Measurements from ENCODE around the gene SNX27.

DNA sequence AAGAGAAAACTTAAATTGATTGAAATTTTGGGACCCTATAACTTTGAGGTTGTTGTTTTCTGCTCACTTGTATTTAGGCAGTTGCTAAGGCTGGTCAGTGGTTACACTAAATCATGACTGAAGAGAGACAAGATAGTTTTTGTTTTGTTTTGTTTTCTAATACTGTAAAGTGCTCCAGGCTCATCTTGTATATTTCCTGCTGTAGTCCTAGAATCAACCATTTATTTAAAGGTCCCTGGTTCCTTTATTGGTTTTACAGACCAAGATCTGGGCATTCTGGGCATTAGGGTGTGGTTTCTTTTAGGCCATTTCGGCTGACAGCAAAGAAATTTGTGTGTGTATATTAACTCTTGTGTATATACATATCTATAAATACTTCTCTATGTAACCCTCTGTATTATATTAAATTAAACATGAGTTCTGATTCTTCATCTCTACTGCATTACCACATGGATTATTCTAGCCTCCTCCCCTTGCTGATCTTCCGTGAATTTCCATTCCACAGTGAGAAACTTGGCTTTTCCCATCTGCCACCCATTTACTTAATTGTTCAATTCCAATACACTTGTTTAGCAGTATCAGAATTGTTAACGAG lies 15.0 kb downstream of the SNX27 start:
- TF ChIP-seq, protein P1, sequence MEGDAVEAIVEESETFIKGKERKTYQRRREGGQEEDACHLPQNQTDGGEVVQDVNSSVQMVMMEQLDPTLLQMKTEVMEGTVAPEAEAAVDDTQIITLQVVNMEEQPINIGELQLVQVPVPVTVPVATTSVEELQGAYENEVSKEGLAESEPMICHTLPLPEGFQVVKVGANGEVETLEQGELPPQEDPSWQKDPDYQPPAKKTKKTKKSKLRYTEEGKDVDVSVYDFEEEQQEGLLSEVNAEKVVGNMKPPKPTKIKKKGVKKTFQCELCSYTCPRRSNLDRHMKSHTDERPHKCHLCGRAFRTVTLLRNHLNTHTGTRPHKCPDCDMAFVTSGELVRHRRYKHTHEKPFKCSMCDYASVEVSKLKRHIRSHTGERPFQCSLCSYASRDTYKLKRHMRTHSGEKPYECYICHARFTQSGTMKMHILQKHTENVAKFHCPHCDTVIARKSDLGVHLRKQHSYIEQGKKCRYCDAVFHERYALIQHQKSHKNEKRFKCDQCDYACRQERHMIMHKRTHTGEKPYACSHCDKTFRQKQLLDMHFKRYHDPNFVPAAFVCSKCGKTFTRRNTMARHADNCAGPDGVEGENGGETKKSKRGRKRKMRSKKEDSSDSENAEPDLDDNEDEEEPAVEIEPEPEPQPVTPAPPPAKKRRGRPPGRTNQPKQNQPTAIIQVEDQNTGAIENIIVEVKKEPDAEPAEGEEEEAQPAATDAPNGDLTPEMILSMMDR (IDR thresholded peaks at IDR 0.05; ENCODE audit: low read depth, low read length, missing input control): no peak
- no peak for TF ChIP-seq GABPA (IDR thresholded peaks at IDR 0.05 in 1 of 2, conservative IDR thresholded peaks at IDR 0.05 in 1 of 2)
- TF ChIP-seq RXRA (IDR thresholded peaks at IDR 0.05): no peak
- TF ChIP-seq, protein P2, sequence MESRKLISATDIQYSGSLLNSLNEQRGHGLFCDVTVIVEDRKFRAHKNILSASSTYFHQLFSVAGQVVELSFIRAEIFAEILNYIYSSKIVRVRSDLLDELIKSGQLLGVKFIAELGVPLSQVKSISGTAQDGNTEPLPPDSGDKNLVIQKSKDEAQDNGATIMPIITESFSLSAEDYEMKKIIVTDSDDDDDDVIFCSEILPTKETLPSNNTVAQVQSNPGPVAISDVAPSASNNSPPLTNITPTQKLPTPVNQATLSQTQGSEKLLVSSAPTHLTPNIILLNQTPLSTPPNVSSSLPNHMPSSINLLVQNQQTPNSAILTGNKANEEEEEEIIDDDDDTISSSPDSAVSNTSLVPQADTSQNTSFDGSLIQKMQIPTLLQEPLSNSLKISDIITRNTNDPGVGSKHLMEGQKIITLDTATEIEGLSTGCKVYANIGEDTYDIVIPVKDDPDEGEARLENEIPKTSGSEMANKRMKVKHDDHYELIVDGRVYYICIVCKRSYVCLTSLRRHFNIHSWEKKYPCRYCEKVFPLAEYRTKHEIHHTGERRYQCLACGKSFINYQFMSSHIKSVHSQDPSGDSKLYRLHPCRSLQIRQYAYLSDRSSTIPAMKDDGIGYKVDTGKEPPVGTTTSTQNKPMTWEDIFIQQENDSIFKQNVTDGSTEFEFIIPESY (IDR thresholded peaks at IDR 0.05): no peak
- no peak for TF ChIP-seq SP1 (IDR thresholded peaks at IDR 0.05)
- TF ChIP-seq RAD21 (IDR thresholded peaks at IDR 0.05): no peak
- no peak for TF ChIP-seq MAX (IDR thresholded peaks at IDR 0.05)
- TF ChIP-seq, protein P3, sequence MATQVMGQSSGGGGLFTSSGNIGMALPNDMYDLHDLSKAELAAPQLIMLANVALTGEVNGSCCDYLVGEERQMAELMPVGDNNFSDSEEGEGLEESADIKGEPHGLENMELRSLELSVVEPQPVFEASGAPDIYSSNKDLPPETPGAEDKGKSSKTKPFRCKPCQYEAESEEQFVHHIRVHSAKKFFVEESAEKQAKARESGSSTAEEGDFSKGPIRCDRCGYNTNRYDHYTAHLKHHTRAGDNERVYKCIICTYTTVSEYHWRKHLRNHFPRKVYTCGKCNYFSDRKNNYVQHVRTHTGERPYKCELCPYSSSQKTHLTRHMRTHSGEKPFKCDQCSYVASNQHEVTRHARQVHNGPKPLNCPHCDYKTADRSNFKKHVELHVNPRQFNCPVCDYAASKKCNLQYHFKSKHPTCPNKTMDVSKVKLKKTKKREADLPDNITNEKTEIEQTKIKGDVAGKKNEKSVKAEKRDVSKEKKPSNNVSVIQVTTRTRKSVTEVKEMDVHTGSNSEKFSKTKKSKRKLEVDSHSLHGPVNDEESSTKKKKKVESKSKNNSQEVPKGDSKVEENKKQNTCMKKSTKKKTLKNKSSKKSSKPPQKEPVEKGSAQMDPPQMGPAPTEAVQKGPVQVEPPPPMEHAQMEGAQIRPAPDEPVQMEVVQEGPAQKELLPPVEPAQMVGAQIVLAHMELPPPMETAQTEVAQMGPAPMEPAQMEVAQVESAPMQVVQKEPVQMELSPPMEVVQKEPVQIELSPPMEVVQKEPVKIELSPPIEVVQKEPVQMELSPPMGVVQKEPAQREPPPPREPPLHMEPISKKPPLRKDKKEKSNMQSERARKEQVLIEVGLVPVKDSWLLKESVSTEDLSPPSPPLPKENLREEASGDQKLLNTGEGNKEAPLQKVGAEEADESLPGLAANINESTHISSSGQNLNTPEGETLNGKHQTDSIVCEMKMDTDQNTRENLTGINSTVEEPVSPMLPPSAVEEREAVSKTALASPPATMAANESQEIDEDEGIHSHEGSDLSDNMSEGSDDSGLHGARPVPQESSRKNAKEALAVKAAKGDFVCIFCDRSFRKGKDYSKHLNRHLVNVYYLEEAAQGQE (IDR thresholded peaks at IDR 0.05): no peak
- no peak for TF ChIP-seq NR2F2 (IDR thresholded peaks at IDR 0.05)
- TF ChIP-seq ATF3 (IDR thresholded peaks at IDR 0.05): no peak
- TF ChIP-seq EGR1 (IDR thresholded peaks at IDR 0.05; ENCODE audit: low read depth in 2 of 2): no peak
- no peak for TF ChIP-seq TAF1 (conservative IDR thresholded peaks at IDR 0.05)
